ENCODE results near the gene KATNAL1.

KATNAL1 gene

GRCh38 chr13:30224732-30225131 is 82.6 kb downstream of the KATNAL1 start:
- peaks cover 0 to 9% (median 0%) of the 10 kb centered on the region in 4 donors for H3K4me1 ChIP-seq
- H3K36me3 ChIP-seq, result peaks cover 39 to 62% (median 55%) of the 10 kb centered on the region in 3 donors
- no peak overlapping the region for H3K27ac ChIP-seq
- no peak for DNase-seq
- intact Hi-C loops (cut with DNase I; ENCODE audit: low total_unique reads), result no loop called here
- TF ChIP-seq CTCF (IDR thresholded peaks at IDR 0.05), result no peak
- H3K4me3 ChIP-seq, result no peak overlapping the region
- no peaks in the 10 kb centered on the region for H3K27me3 ChIP-seq
- H3K9me3 ChIP-seq, result peaks cover 0 to 16% (median 10%) of the 10 kb centered on the region in 3 donors

- no peak for DNase-seq
- intact Hi-C loops (cut with DNase I; ENCODE audit: low total_unique reads), result no loop called here
- H3K27me3 ChIP-seq, result no peaks in the 10 kb centered on the region
- H3K36me3 ChIP-seq, result peaks cover 36 to 55% (median 41%) of the 10 kb centered on the region in 3 donors
- H3K4me3 ChIP-seq, result no peak overlapping the region
- H3K9me3 ChIP-seq, result peaks cover 0 to 16% (median 10%) of the 10 kb centered on the region in 3 donors
- TF ChIP-seq CTCF (IDR thresholded peaks at IDR 0.05), result no peak
- no peak overlapping the region for H3K27ac ChIP-seq
- H3K4me1 ChIP-seq, result no peaks in the 10 kb centered on the region
Observed at GRCh38 chr13:30222254-30222653, 85.1 kb downstream of the KATNAL1 start.

GRCh38 chr13:30216111-30216510 is 91.2 kb downstream of the KATNAL1 start:
- TF ChIP-seq CTCF (IDR thresholded peaks at IDR 0.05), result no peak
- Histone ChIP-seq H3K27ac (no peak overlapping the region), H3K9me3 (no peaks in the 10 kb centered on the region), H3K36me3 (peaks cover 8 to 24% (median 14%) of the 10 kb centered on the region in 3 donors), H3K4me1 (no peaks in the 10 kb centered on the region), H3K4me3 (no peak overlapping the region), H3K27me3 (no peaks in the 10 kb centered on the region)
- DNase-seq, result no peak
- intact Hi-C loops (cut with DNase I; ENCODE audit: low total_unique reads), result no loop called here

- intact Hi-C loops (cut with DNase I; ENCODE audit: low total_unique reads), result no loop called here
- Histone ChIP-seq H3K36me3 (peaks cover 14 to 29% (median 25%) of the 10 kb centered on the region in 3 donors), H3K4me1 (no peaks in the 10 kb centered on the region), H3K4me3 (no peak overlapping the region), H3K27ac (no peak overlapping the region), H3K9me3 (no peaks in the 10 kb centered on the region), H3K27me3 (no peaks in the 10 kb centered on the region)
- TF ChIP-seq CTCF (IDR thresholded peaks at IDR 0.05), result no peak
- DNase-seq, result no peak
Observed at GRCh38 chr13:30212256-30212655, 95.1 kb downstream of the KATNAL1 start.

GRCh38 chr13:30211745-30212144 is 95.6 kb downstream of the KATNAL1 start:
- H3K36me3 ChIP-seq, result peaks cover 12 to 28% (median 21%) of the 10 kb centered on the region in 3 donors
- H3K9me3 ChIP-seq, result no peaks in the 10 kb centered on the region
- no peaks in the 10 kb centered on the region for H3K27me3 ChIP-seq
- TF ChIP-seq CTCF (IDR thresholded peaks at IDR 0.05), result no peak
- H3K27ac ChIP-seq, result no peak overlapping the region
- no peak for DNase-seq
- no peaks in the 10 kb centered on the region for H3K4me1 ChIP-seq
- H3K4me3 ChIP-seq, result no peak overlapping the region
- intact Hi-C loops (cut with DNase I; ENCODE audit: low total_unique reads), result no loop called here

- no peaks in the 10 kb centered on the region for H3K9me3 ChIP-seq
- intact Hi-C loops (cut with DNase I; ENCODE audit: low total_unique reads), result no loop called here
- TF ChIP-seq CTCF (IDR thresholded peaks at IDR 0.05), result no peak
- no peak for DNase-seq
- no peaks in the 10 kb centered on the region for H3K27me3 ChIP-seq
- no peak overlapping the region for H3K4me3 ChIP-seq
- no peaks in the 10 kb centered on the region for H3K4me1 ChIP-seq
- peaks cover 11 to 35% (median 18%) of the 10 kb centered on the region in 3 donors for H3K36me3 ChIP-seq
- H3K27ac ChIP-seq, result no peak overlapping the region
Observed at GRCh38 chr13:30204564-30204963, 102.8 kb downstream of the KATNAL1 start.

Data from tibial artery (tissue), 4 donors.